B cell (primary cell): ENCODE data around the gene ETS1.

Experiments
- CTCF ChIP-seq: fragments of 200-600 bp; IDR thresholded peaks from one replicate; pipeline ENCODE4 v1.8.0; 2022; ENCODE audit warnings: antibody characterized with exemption, mild to moderate bottlenecking
- EZH2 ChIP-seq: IDR thresholded peaks from 2 replicates; pipeline ENCODE4 v1.6.1; 2012; ENCODE audit warnings: borderline replicate concordance, low read depth, mild to moderate bottlenecking, moderate library complexity, low read length; ENCODE audit not compliant: insufficient read depth, poor library complexity, severe bottlenecking

- TF ChIP-seq CTCF (no peak), EZH2 (no peak)
These were observed 34.5 kb upstream of the ETS1 start for GRCh38 chr11:128621601-128622501.
